H1 (cell line): Measurements from ENCODE around the gene GABPB2. TPM values are rescaled to one million over a fixed set of nuclear protein-coding genes. Genes with fewer than 3 reads are reported as not detected.
A peak's percentile ranks its signal among the peaks of the same experiment; 100 is the strongest.

Source experiments
- CTCF ChIA-PET: fragments of 300-600 bp; sonication (Branson Sonifier 250); formaldehyde crosslinking; loops from one replicate; lab custom pipeline; 2021; ENCODE audit not compliant: partially characterized antibody; lab: Charles Lee
- POLR2A ChIA-PET: fragments of 300-600 bp; sonication (Branson Sonifier 250); formaldehyde crosslinking; loops from one replicate; lab custom pipeline; 2021; ENCODE audit warnings: inconsistent platforms; ENCODE audit not compliant: partially characterized antibody; lab: Charles Lee
- DNase-seq, 2 experiments: peaks; one replicate each; pipeline versions ENCODE4 v3.0.0 to v3.0.0-alpha.2; 2010 to 2022; ENCODE audit warnings: low spot score in 2 of 2, low read depth in 1 of 2, mixed read lengths in 1 of 2
- FAIRE-seq: peaks from 2 replicates; lab custom pipeline; 2011; peaks lifted over from hg19 to GRCh38; lab: Jason Lieb, UNC
- H2AFZ ChIP-seq: 2 replicates; pipeline ENCODE4 v1.8.1; 2012; ENCODE audit warnings: low read length, inconsistent platforms
- H2AK5ac ChIP-seq: 2 replicates; pipeline ENCODE4 v1.6.1; 2013; ENCODE audit warnings: low read depth, low read length
- H2BK120ac ChIP-seq: replicated peaks from 2 replicates; pipeline ENCODE3; 2013; ENCODE audit warnings: low read depth, low read length, inconsistent platforms
- H2BK12ac ChIP-seq: 2 replicates; pipeline ENCODE4 v1.6.1; 2013; ENCODE audit warnings: low read depth, low read length
- H2BK15ac ChIP-seq: 2 replicates; pipeline ENCODE4 v1.6.1; 2013; ENCODE audit warnings: low read length
- H2BK20ac ChIP-seq: 2 replicates; pipeline ENCODE4 v1.6.1; 2013; ENCODE audit warnings: low read length
- H2BK5ac ChIP-seq: 2 replicates; pipeline ENCODE4 v1.6.1; 2013; ENCODE audit warnings: low read depth, low read length
- H3K14ac ChIP-seq: 2 replicates; pipeline ENCODE4 v1.6.1; 2013; ENCODE audit warnings: inconsistent platforms; ENCODE audit not compliant: insufficient read length
- H3K18ac ChIP-seq: 2 replicates; pipeline ENCODE4 v1.6.1; 2013; ENCODE audit warnings: low read length; ENCODE audit errors: extremely low read depth
- H3K23ac ChIP-seq: 2 replicates; pipeline ENCODE4 v1.6.1; 2013; ENCODE audit warnings: inconsistent platforms; ENCODE audit not compliant: insufficient read length
- H3K23me2 ChIP-seq: 2 replicates; pipeline ENCODE4 v1.6.1; 2013; ENCODE audit warnings: low read depth, low read length
- H3K27ac ChIP-seq: 2 replicates; pipeline ENCODE4 v1.6.1; 2011; ENCODE audit warnings: low read depth, low read length, inconsistent platforms
- H3K27me3 ChIP-seq, 4 experiments: replicated peaks in 1 of 4; 1 replicate in 1 of 4; 2 replicates in 3 of 4; pipeline versions ENCODE4 v1.6.1 to v1.8.1; 2011 to 2013; ENCODE audit warnings: low read length in 3 of 4, mild to moderate bottlenecking in 3 of 4, inconsistent platforms in 2 of 4, mixed read lengths in 2 of 4, moderate library complexity in 1 of 4; ENCODE audit not compliant: control insufficient read depth in 3 of 4, insufficient read depth in 3 of 4; ENCODE audit errors: extremely low read depth in 1 of 4
- H3K36me3 ChIP-seq, 4 experiments: 2 replicates each; pipeline versions ENCODE4 v1.6.1 to v1.8.1; 2011 to 2013; ENCODE audit warnings: mild to moderate bottlenecking in 4 of 4, low read length in 3 of 4, moderate library complexity in 2 of 4, control low read depth in 1 of 4, inconsistent platforms in 1 of 4; ENCODE audit not compliant: insufficient read depth in 4 of 4, control insufficient read depth in 2 of 4
- H3K4ac ChIP-seq: replicated peaks from 2 replicates; pipeline ENCODE3; 2013; ENCODE audit warnings: low read length, low read depth, mixed read lengths, inconsistent platforms; ENCODE audit not compliant: insufficient read length
- H3K4me1 ChIP-seq, 4 experiments: replicated peaks in 1 of 4; 1 replicate in 1 of 4; 2 replicates in 3 of 4; pipeline versions ENCODE4 v1.6.1 to v1.8.1; 2011 to 2013; ENCODE audit warnings: low read length in 3 of 4, inconsistent platforms in 2 of 4, mixed read lengths in 1 of 4; ENCODE audit not compliant: insufficient read depth in 4 of 4, control insufficient read depth in 3 of 4
- H3K4me2 ChIP-seq, 2 experiments: 2 replicates each; pipeline versions ENCODE4 v1.6.1 to v1.8.1; 2011 to 2013; ENCODE audit warnings: low read depth in 2 of 2, low read length in 2 of 2, control low read depth in 1 of 2, inconsistent platforms in 1 of 2, mild to moderate bottlenecking in 1 of 2; ENCODE audit not compliant: insufficient read depth in 1 of 2
- H3K4me3 ChIP-seq, 4 experiments: fragments of 200-600, 300-600 bp in 1 of 4; sonication (generic), shearing (Covaris generic), sonication (Bioruptor Twin) in 1 of 4; 2 replicates each; pipeline versions ENCODE4 v1.5.1 to v1.8.1; 2011 to 2016; ENCODE audit warnings: low read length in 4 of 4, low read depth in 3 of 4, control low read depth in 2 of 4, inconsistent platforms in 2 of 4, mild to moderate bottlenecking in 2 of 4, mixed read lengths in 1 of 4, moderate library complexity in 1 of 4; ENCODE audit not compliant: insufficient read depth in 2 of 4; ENCODE audit errors: extremely low read depth in 1 of 4
- H3K56ac ChIP-seq: replicated peaks from 2 replicates; pipeline ENCODE3; 2013; ENCODE audit warnings: low read depth, mild to moderate bottlenecking, mixed read lengths, low read length, inconsistent platforms; ENCODE audit not compliant: insufficient read length
- H3K79me1 ChIP-seq: 2 replicates; pipeline ENCODE4 v1.6.1; 2013; ENCODE audit warnings: low read depth, low read length, control low read depth
- H3K79me2 ChIP-seq, 2 experiments: 2 replicates each; pipeline versions ENCODE4 v1.6.1 to v1.8.1; 2012 to 2013; ENCODE audit warnings: low read length in 2 of 2, mild to moderate bottlenecking in 2 of 2, inconsistent platforms in 1 of 2; ENCODE audit not compliant: insufficient read depth in 2 of 2, control insufficient read depth in 1 of 2
- H3K9ac ChIP-seq, 4 experiments: replicated peaks in 1 of 4; 1 replicate in 1 of 4; 2 replicates in 3 of 4; pipeline versions ENCODE4 v1.6.1 to v1.8.1; 2011 to 2013; ENCODE audit warnings: low read depth in 3 of 4, low read length in 3 of 4, control low read depth in 2 of 4, mild to moderate bottlenecking in 2 of 4, moderate library complexity in 2 of 4, inconsistent platforms in 1 of 4; ENCODE audit errors: extremely low read depth in 1 of 4
- H3K9me3 ChIP-seq, 2 experiments: 2 replicates each; pipeline versions ENCODE4 v1.6.1 to v1.8.1; 2012 to 2013; ENCODE audit warnings: mild to moderate bottlenecking in 2 of 2, moderate library complexity in 2 of 2, control low read depth in 1 of 2, inconsistent platforms in 1 of 2, low read depth in 1 of 2, low read length in 1 of 2, mixed read lengths in 1 of 2; ENCODE audit not compliant: insufficient read depth in 2 of 2
- H4K20me1 ChIP-seq, 2 experiments: replicated peaks in 1 of 2; 2 replicates each; pipeline versions ENCODE3 to v1.8.1; 2011 to 2013; ENCODE audit warnings: inconsistent platforms in 2 of 2, low read length in 2 of 2, mild to moderate bottlenecking in 1 of 2; ENCODE audit not compliant: insufficient read depth in 2 of 2, control insufficient read depth in 1 of 2
- H4K5ac ChIP-seq: 2 replicates; pipeline ENCODE4 v1.6.1; 2013; ENCODE audit warnings: low read length, low read depth, mixed read lengths, inconsistent platforms; ENCODE audit not compliant: insufficient read length
- H4K8ac ChIP-seq: 2 replicates; pipeline ENCODE4 v1.8.0; 2013; ENCODE audit warnings: mild to moderate bottlenecking, moderate library complexity, low read length, inconsistent platforms; ENCODE audit not compliant: insufficient read depth; ENCODE audit errors: extremely low read depth
- H4K91ac ChIP-seq: replicated peaks from 2 replicates; pipeline ENCODE3; 2013; ENCODE audit warnings: low read length, mixed read lengths, inconsistent platforms; ENCODE audit not compliant: insufficient read length
- CHD1 ChIP-seq: IDR thresholded peaks from 2 replicates; pipeline ENCODE4 v1.6.1; 2012; ENCODE audit warnings: low read depth, low read length, improper control_type of control experiment
- E2F6 ChIP-seq: IDR thresholded peaks from 2 replicates; pipeline ENCODE4 v1.6.1; 2012; ENCODE audit warnings: inconsistent platforms
- MAX ChIP-seq: IDR thresholded peaks from 2 replicates; pipeline ENCODE4 v1.6.1; 2012; ENCODE audit warnings: inconsistent platforms
- POLR2A ChIP-seq, 2 experiments: IDR thresholded peaks; 1 replicate in 1 of 2; 2 replicates in 1 of 2; pipeline ENCODE4 v1.6.1; 2011; ENCODE audit warnings: low read depth in 2 of 2, low read length in 2 of 2, mild to moderate bottlenecking in 2 of 2; ENCODE audit errors: control extremely low read depth in 1 of 2
- RXRA ChIP-seq: IDR thresholded peaks from 2 replicates; pipeline ENCODE4 v1.6.1; 2011; ENCODE audit warnings: low read depth, mild to moderate bottlenecking, low read length, moderate library complexity; ENCODE audit not compliant: insufficient read depth
- TAF7 ChIP-seq: optimal IDR thresholded peaks from 2 replicates; pipeline ENCODE3; 2011; ENCODE audit warnings: low read depth, mild to moderate bottlenecking, inconsistent platforms, low read length, moderate library complexity, borderline replicate concordance
- ZNF274 ChIP-seq: IDR thresholded peaks from 2 replicates; pipeline ENCODE4 v1.7.0; 2012; ENCODE audit warnings: low read length, borderline replicate concordance; ENCODE audit errors: extremely low read depth
- WGBS, 2 experiments: shearing (Covaris generic) in 1 of 2; methylation state at CpG; one replicate each; pipeline versions ENCODE4 v1.1.6 to v1.1.7; 2013 to 2015; ENCODE audit warnings: low lambda C conversion rate in 2 of 2, mixed read lengths in 2 of 2, inconsistent platforms in 1 of 2, low coverage in 1 of 2, missing lambda C conversion rate in 1 of 2; ENCODE audit not compliant: insufficient replicate concordance in 2 of 2, insufficient coverage in 1 of 2, insufficient read length in 1 of 2; ENCODE audit errors: extremely low coverage in 1 of 2, missing lambda C conversion rate in 1 of 2; 5-methylcytosine and 5-hydroxymethylcytosine counted together
- polyA plus RNA-seq, 7 experiments: library from polyadenylated mRNA; depleted of rRNA in 3 of 7; stranded (reverse) in 5 of 7; unstranded in 2 of 7; fragments of >200 nt in 5 of 7; fragments of 200-250 nt in 2 of 7; gene quantifications; 1 replicate in 5 of 7; 2 replicates in 1 of 7; 4 replicates in 1 of 7; pipeline versions ENCODE4 v1.2.1 to v1.2.3, GENCODE V29; 2011 to 2013; ENCODE audit warnings: missing spikeins in 2 of 7, mixed read lengths in 2 of 7
- total RNA-seq: library from RNA; stranded (reverse); fragmentation: NEBNext Ultra II Directional; extraction: Animal tissue kit (Norgen Biotek cat#: 25700); gene quantifications from 2 replicates; pipeline ENCODE4 v1.2.1, GENCODE V29; 2021

Gene GABPB2
- total and polyA plus RNA-seq, 2 of the 8 experiments (the other 6 are each of a cell fraction or from before 2014, with no cell fraction given): 1.8 to 2.4 TPM

- Histone ChIP-seq H2AK5ac (no peak overlapping the region), H3K4me3 (peak overlapping the region; percentile 81 to 88 (median 85); a peak in 7 of 8 replicates), H3K14ac (no peak overlapping the region), H3K4me2 (peak overlapping the region; percentile 98 to 100), H4K8ac (no peak overlapping the region; the same call in 1 of the 2 replicates), H3K56ac (no peak overlapping the region), H3K23ac (no peak overlapping the region), H3K79me2 (no peaks in the 10 kb centered on the region), H3K27me3 (peaks cover 0 to 17% (median 8%) of the 10 kb centered on the region in 4 experiments; a peak in 5 of 7 replicates), H3K9ac (peak overlapping the region in 1 of 4 experiments; percentile 46; a peak in 2 of 7 replicates), H3K4ac (no peak overlapping the region), H3K9me3 (no peaks in the 10 kb centered on the region), H4K91ac (no peak overlapping the region), H2BK20ac (no peak overlapping the region), H3K4me1 (peaks cover 15 to 31% (median 21%) of the 10 kb centered on the region in 4 experiments), H4K20me1 (no peaks in the 10 kb centered on the region), H2BK12ac (no peak overlapping the region), H3K36me3 (no peaks in the 10 kb centered on the region), H2BK120ac (no peak overlapping the region), H2AFZ (peak overlapping the region; percentile 91), H3K79me1 (peaks cover 5% of the 10 kb centered on the region; the same call in 1 of the 2 replicates), H4K5ac (no peak overlapping the region), H2BK5ac (no peak overlapping the region), H3K23me2 (peaks cover 16% of the 10 kb centered on the region), H3K27ac (no peak overlapping the region), H3K18ac (no peak overlapping the region), H2BK15ac (no peak overlapping the region)
- ChIA-PET POLR2A (interaction anchor here (1.0 to 10.7 kb wide), 4 partner anchors 9 to 99 kb away, joined by 3 to 124 read pairs (median 4); partner anchors contain the start of gene TNFAIP8L2), CTCF (interaction anchor here (0.7 to 1.6 kb wide), 7 partner anchors 8 to 119 kb away, joined by 3 to 5 read pairs (median 3); partner anchors contain the start of genes GABPB2 and TNFAIP8L2)
- 9% methylated on average over 7 of the region's 7 CpGs; no CpG with 5 or more reads in 1 of the 2 experiments for WGBS, 2 experiments
- DNase-seq (no peak), FAIRE-seq (no peak)
- TF ChIP-seq MAX (0 out of 2 replicates have a peak, but pooled peaks have one; percentile 7), ZNF274 (no peak), CHD1 (no peak), E2F6 (no peak), TAF7 (no peak), RXRA (no peak), POLR2A (IDR thresholded peaks at IDR 0.05; ENCODE audit: control extremely low read depth in 1 of 2, low read depth in 2 of 2, low read length in 2 of 2) (no peak)
Measured at GRCh38 chr1:151147132-151147503, 76.6 kb downstream of the GABPB2 start.
